Activated CD4-positive, alpha-beta T cell treated with anti-CD3 and anti-CD28 coated beads for 36 hours (primary cell): ENCODE data around the gene PRR12. TPM values are rescaled to one million over a fixed set of nuclear protein-coding genes. Genes with fewer than 3 reads are reported as not detected.

Experiments used
- ATAC-seq: fragments of 200-7000 bp; cut with Tn5 transposase; one replicate; pipeline ENCODE4 v1.10.0; 2021; ENCODE audit warnings: mild to moderate bottlenecking, moderate library complexity
- CTCF ChIA-PET: fragments of 350-600 bp; sonication (Branson Sonifier 250); formaldehyde crosslinking; loops from one replicate; lab custom pipeline; 2021; ENCODE audit warnings: antibody characterized with exemption; lab: Charles Lee
- POLR2A ChIA-PET: fragments of 350-600 bp; sonication (Branson Sonifier 250); formaldehyde crosslinking; loops from one replicate; lab custom pipeline; 2021; ENCODE audit warnings: antibody characterized with exemption, inconsistent platforms; lab: Charles Lee
- DNase-seq: peaks from one replicate; pipeline ENCODE4 v3.0.0-alpha.2; 2020
- H3K27ac Mint-ChIP-seq: one replicate; pipeline ENCODE4 v1.8.0; 2021; ENCODE audit warnings: mixed read lengths
- H3K27me3 Mint-ChIP-seq: one replicate; pipeline ENCODE4 v1.8.0; 2021; ENCODE audit warnings: mixed read lengths
- H3K36me3 Mint-ChIP-seq: one replicate; pipeline ENCODE4 v1.8.0; 2021; ENCODE audit warnings: low read depth, mixed read lengths
- H3K4me1 Mint-ChIP-seq: one replicate; pipeline ENCODE4 v1.8.0; 2021; ENCODE audit warnings: mixed read lengths
- H3K4me3 Mint-ChIP-seq: one replicate; pipeline ENCODE4 v1.8.0; 2021; ENCODE audit warnings: mild to moderate bottlenecking, moderate library complexity, mixed read lengths
- H3K9me3 Mint-ChIP-seq: one replicate; pipeline ENCODE4 v1.8.0; 2021; ENCODE audit warnings: low read depth, mixed read lengths
- intact Hi-C, 2 experiments: fragments of 100-400 bp; cut with DNase I in 1 of 2; cut with micrococcal nuclease in 1 of 2; formaldehyde crosslinking; loops; one replicate each; pipeline versions ENCODE4 v1.14.2 to v1.15.1; 2022 to 2024; cut with DNase I, micrococcal nuclease
- total RNA-seq, 2 experiments: library from RNA; stranded (reverse); gene quantifications; one replicate each; pipeline ENCODE4 v1.2.3, GENCODE V29; 2021

Gene PRR12
- total RNA-seq, 2 experiments from 2014 or later, result 21.0 to 22.7 TPM

GRCh38 chr19:49645592-49645991 is 54.6 kb downstream of the PRR12 start:
- Mint-ChIP-seq H3K4me3 (no peak overlapping the region), H3K27ac (no peak overlapping the region), H3K4me1 (peaks cover 34% of the 10 kb centered on the region), H3K27me3 (no peaks in the 10 kb centered on the region), H3K36me3 (peaks cover 13% of the 10 kb centered on the region), H3K9me3 (no peaks in the 10 kb centered on the region)
- ATAC-seq (no peak), DNase-seq (no peak)
- ChIA-PET POLR2A (no interaction called here), CTCF (interaction anchor here (0.6 to 6.1 kb wide), 2 partner anchors 28 to 75 kb away, joined by 3 to 62 read pairs; no protein-coding TSS in a partner anchor)
- intact Hi-C loops, result loop anchor here in 1 of 2 experiments (10.0 kb wide), 1 partner anchor 771 kb away; the partner anchor contains the start of gene PPP1R15A

- H3K9me3 Mint-ChIP-seq, result no peaks in the 10 kb centered on the region
- H3K27me3 Mint-ChIP-seq, result no peaks in the 10 kb centered on the region
- CTCF ChIA-PET, result no interaction called here
- DNase-seq, result no peak
- no peak overlapping the region for H3K4me3 Mint-ChIP-seq
- peaks cover 13% of the 10 kb centered on the region for H3K36me3 Mint-ChIP-seq
- intact Hi-C loops, result loop anchor here in 1 of 2 experiments (10.0 kb wide), 1 partner anchor 771 kb away; the partner anchor contains the start of gene PPP1R15A
- POLR2A ChIA-PET, result interaction anchor here (0.5 kb wide), 1 partner anchor 28 kb away, joined by 3 read pairs; no protein-coding TSS in a partner anchor
- no peak overlapping the region for H3K27ac Mint-ChIP-seq
- no peak for ATAC-seq
- H3K4me1 Mint-ChIP-seq, result peaks cover 32% of the 10 kb centered on the region
Measured at GRCh38 chr19:49645995-49646394, 55.0 kb downstream of the PRR12 start.

- Mint-ChIP-seq H3K4me1 (peaks cover 31% of the 10 kb centered on the region), H3K27ac (no peak overlapping the region), H3K4me3 (no peak overlapping the region), H3K9me3 (no peaks in the 10 kb centered on the region), H3K36me3 (peaks cover 13% of the 10 kb centered on the region), H3K27me3 (no peaks in the 10 kb centered on the region)
- POLR2A ChIA-PET, result no interaction called here
- no peak for ATAC-seq
- CTCF ChIA-PET, result no interaction called here
- DNase-seq, result no peak
- intact Hi-C loops, result loop anchor here in 1 of 2 experiments (10.0 kb wide), 1 partner anchor 772 kb away; the partner anchor contains the start of gene PPP1R15A
Measured at GRCh38 chr19:49646586-49646985, 55.6 kb downstream of the PRR12 start.

GRCh38 chr19:49651029-49651819 is 60.2 kb downstream of the PRR12 start:
- DNase-seq, result no peak

GRCh38 chr19:49651820-49652550 is 61.0 kb downstream of the PRR12 start:
- CTCF ChIA-PET, result no interaction called here
- H3K4me1 Mint-ChIP-seq, result no peaks in the 10 kb centered on the region
- H3K9me3 Mint-ChIP-seq, result no peaks in the 10 kb centered on the region
- ATAC-seq (no peak), DNase-seq (no peak)
- intact Hi-C loops, result no loop called here
- no peak overlapping the region for H3K4me3 Mint-ChIP-seq
- peaks cover 32% of the 10 kb centered on the region for H3K36me3 Mint-ChIP-seq
- H3K27ac Mint-ChIP-seq, result no peak overlapping the region
- POLR2A ChIA-PET, result no interaction called here
- H3K27me3 Mint-ChIP-seq, result no peaks in the 10 kb centered on the region

More at GRCh38 chr19:49651029-49651819, 60.2 kb downstream of the PRR12 start:
- no peak overlapping the region for H3K4me3 Mint-ChIP-seq
- peaks cover 30% of the 10 kb centered on the region for H3K36me3 Mint-ChIP-seq
- ChIA-PET CTCF (no interaction called here), POLR2A (no interaction called here)
- H3K27me3 Mint-ChIP-seq, result no peaks in the 10 kb centered on the region
- no peak for ATAC-seq
- intact Hi-C loops, result no loop called here
- no peaks in the 10 kb centered on the region for H3K4me1 Mint-ChIP-seq
- no peak overlapping the region for H3K27ac Mint-ChIP-seq
- no peaks in the 10 kb centered on the region for H3K9me3 Mint-ChIP-seq

- POLR2A ChIA-PET, result no interaction called here
- peaks cover 33% of the 10 kb centered on the region for H3K36me3 Mint-ChIP-seq
Measured at GRCh38 chr19:49652551-49653465, 61.8 kb downstream of the PRR12 start.

GRCh38 chr19:49653466-49653806 is 62.5 kb downstream of the PRR12 start:
- Mint-ChIP-seq H3K27ac (no peak overlapping the region), H3K36me3 (peaks cover 33% of the 10 kb centered on the region), H3K27me3 (no peaks in the 10 kb centered on the region), H3K4me1 (no peaks in the 10 kb centered on the region), H3K9me3 (no peaks in the 10 kb centered on the region), H3K4me3 (no peak overlapping the region)
- ChIA-PET POLR2A (no interaction called here), CTCF (no interaction called here)
- no peak for ATAC-seq
- intact Hi-C loops, result no loop called here
- no peak for DNase-seq

More at GRCh38 chr19:49652551-49653465, 61.8 kb downstream of the PRR12 start:
- intact Hi-C loops, result no loop called here
- no peaks in the 10 kb centered on the region for H3K9me3 Mint-ChIP-seq
- CTCF ChIA-PET, result no interaction called here
- no peaks in the 10 kb centered on the region for H3K4me1 Mint-ChIP-seq
- H3K27ac Mint-ChIP-seq, result no peak overlapping the region
- no peaks in the 10 kb centered on the region for H3K27me3 Mint-ChIP-seq
- DNase-seq, result no peak
- H3K4me3 Mint-ChIP-seq, result no peak overlapping the region
- no peak for ATAC-seq

- ChIA-PET CTCF (interaction anchor here (1.6 kb wide), 1 partner anchor 9 kb away, joined by 5 read pairs; no protein-coding TSS in a partner anchor), POLR2A (no interaction called here)
- intact Hi-C loops, result no loop called here
- Mint-ChIP-seq H3K4me1 (no peaks in the 10 kb centered on the region), H3K36me3 (peaks cover 33% of the 10 kb centered on the region), H3K9me3 (no peaks in the 10 kb centered on the region), H3K27ac (no peak overlapping the region), H3K4me3 (no peak overlapping the region), H3K27me3 (no peaks in the 10 kb centered on the region)
- no peak for DNase-seq
- ATAC-seq, result no peak
Measured at GRCh38 chr19:49654581-49654980, 63.6 kb downstream of the PRR12 start.

GRCh38 chr19:49655570-49656455 is 64.8 kb downstream of the PRR12 start:
- Mint-ChIP-seq H3K27ac (no peak overlapping the region), H3K4me1 (no peaks in the 10 kb centered on the region)

GRCh38 chr19:49656456-49657109 is 65.6 kb downstream of the PRR12 start:
- CTCF ChIA-PET, result interaction anchor here (0.6 to 1.1 kb wide), 4 partner anchors 16 to 540 kb away, joined by 3 to 4 read pairs (median 3); partner anchors contain the start of gene RRAS
- no peak for ATAC-seq
- no peaks in the 10 kb centered on the region for H3K27me3 Mint-ChIP-seq
- DNase-seq, result no peak
- peaks cover 39% of the 10 kb centered on the region for H3K36me3 Mint-ChIP-seq
- H3K27ac Mint-ChIP-seq, result no peak overlapping the region
- intact Hi-C loops, result no loop called here
- H3K4me3 Mint-ChIP-seq, result no peak overlapping the region
- POLR2A ChIA-PET, result interaction anchor here (0.5 kb wide), 1 partner anchor 15 kb away, joined by 4 read pairs; the partner anchor contains the start of gene SCAF1
- H3K4me1 Mint-ChIP-seq, result no peaks in the 10 kb centered on the region
- no peaks in the 10 kb centered on the region for H3K9me3 Mint-ChIP-seq

More at GRCh38 chr19:49655570-49656455, 64.8 kb downstream of the PRR12 start:
- ATAC-seq, result no peak
- no peak for DNase-seq
- intact Hi-C loops, result no loop called here
- CTCF ChIA-PET, result interaction anchor here (1.1 to 1.6 kb wide), 2 partner anchors 8 to 16 kb away, joined by 3 to 5 read pairs; no protein-coding TSS in a partner anchor
- POLR2A ChIA-PET, result no interaction called here
- Mint-ChIP-seq H3K9me3 (no peaks in the 10 kb centered on the region), H3K36me3 (peaks cover 41% of the 10 kb centered on the region), H3K27me3 (no peaks in the 10 kb centered on the region), H3K4me3 (no peak overlapping the region)
